GM21529 (cell line): ENCODE results near the gene CEP41.

ENCODE experiments used
- ATAC-seq: cut with Tn5 transposase; IDR thresholded peaks from one replicate; pipeline ENCODE4 v1.9.1; 2021; ENCODE audit not compliant: unreplicated experiment

The CEP41 gene

DNA sequence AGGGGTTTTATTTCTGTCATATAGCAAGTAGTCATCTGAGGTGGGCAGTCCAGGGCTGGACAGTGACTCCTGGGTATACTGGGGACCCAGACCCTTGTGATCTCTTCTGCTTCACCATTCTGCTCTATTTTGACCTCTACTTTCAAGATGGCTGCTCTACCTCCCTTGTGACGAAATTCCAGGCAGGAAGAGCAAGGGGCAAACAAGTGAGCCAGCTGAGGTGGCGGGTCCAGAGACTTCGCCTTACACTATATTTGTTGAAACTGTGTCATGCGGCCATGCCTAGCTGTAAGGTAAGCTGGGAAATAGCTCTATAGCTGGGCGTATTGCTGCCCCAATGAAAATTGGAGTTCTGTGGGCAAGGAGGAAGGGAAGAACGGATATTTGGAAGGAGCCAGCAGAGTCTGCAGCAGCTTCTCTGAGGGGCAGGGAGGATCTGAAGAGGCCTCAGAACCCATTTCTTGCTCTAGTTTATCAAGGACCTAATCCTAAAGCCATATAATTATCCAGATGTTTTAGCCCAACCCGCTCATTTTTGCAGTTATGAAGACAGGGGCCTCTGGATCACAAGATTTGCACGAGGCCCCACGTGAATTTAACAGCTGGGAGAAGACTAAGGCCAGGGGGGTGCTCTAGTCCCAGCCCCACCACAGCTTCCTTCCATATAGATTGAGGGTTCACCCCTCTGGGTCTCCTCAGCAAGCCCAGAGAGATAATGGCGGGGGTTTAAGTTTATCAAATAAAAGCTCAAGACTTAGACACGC lies 68.2 kb downstream of the CEP41 start:
- no peak for ATAC-seq

GRCh38 chr7:130371046-130371445 lies 69.8 kb downstream of the CEP41 start:
- no peak for ATAC-seq

- ATAC-seq, result no peak
These were observed 70.8 kb downstream of the CEP41 start for GRCh38 chr7:130369831-130370550.

DNA sequence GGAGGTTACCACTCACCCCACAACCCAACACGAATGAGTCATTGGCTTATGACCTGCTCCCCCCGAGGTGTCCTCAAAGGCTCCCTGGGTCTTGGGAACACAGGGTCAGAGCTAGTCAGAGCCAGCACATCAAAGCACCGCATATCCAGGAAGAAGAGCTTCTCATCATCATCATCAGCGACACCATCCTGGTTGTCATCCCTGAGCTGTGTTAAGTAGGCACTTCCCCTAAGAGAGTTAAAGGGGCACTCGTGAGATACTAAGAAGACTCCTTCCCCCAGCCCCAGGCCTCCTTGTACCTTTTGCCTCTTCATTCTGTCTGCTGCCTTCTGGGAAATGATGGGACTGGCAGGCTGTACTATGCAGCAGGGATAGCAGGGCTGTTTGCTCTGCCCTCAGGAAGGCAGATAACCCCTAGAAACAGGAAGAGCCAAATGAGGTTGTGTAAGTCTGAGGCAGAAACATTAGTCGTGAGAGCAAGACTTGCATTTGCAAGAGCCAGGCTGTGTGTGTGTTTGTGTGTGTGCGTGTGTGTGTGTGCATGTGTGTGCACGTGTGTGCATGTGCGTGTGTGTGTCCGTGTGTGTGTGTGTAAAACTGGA lies 71.6 kb downstream of the CEP41 start:
- no peak for ATAC-seq

DNA sequence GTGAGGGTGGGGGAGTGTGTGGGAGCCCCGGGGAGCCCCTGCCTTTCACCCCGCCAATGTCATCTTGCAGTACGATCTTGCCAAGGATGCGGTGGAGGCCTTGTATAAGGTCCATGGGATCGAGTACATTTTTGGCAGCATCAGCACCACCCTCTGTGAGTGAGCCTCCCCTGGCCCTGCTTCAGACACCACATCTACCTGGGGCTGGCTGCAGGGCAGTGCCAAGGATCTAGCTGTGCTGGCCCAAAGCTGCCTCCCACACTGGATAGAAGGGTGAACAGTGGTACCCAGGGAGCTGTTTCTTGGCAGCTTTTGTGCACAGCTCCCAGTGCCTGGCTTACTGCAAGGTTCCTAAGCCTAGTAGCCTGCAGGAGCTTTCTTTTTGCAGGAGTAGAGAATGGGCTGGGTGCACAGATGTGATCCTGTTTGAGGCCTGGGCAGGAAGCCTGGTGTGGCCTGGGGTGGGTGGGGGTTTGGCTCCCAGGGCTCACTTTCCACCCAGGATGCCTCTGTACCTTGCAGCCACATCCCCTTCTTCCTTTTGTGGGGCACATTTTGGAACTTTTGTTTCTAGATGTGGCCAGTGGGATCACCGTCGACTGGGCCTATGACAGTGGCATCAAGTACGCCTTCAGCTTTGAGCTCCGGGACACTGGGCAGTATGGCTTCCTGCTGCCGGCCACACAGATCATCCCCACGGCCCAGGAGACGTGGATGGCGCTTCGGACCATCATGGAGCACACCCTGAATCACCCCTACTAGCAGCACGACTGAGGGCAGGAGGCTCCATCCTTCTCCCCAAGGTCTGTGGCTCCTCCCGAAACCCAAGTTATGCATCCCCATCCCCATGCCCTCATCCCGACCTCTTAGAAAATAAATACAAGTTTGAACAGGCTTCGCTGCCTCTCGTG lies 72.7 kb downstream of the CEP41 start:
- ATAC-seq, result no peak

GRCh38 chr7:130367088-130367755 lies 73.6 kb downstream of the CEP41 start:
- no peak for ATAC-seq

DNA sequence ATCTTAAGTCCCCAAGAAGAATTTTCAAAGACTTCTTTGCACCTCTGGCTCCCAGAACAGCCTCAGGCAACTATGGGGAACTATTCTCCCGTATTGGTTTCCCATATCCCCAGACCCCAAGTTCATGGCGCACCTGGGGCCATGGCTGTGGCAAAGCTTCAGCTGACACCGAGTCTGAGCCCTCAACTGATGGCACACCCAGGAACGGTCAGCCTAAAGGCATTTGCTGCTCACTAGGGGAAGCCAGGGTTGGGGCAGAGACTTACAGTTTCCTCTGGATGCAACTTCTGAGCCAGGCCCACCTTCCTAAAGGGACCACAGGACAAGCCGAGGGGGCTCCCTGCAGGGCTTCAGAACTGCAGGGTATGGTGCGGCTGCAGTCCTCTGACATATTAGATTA lies 74.3 kb downstream of the CEP41 start:
- no peak for ATAC-seq

GRCh38 chr7:130365511-130366441 lies 75.0 kb downstream of the CEP41 start:
- peak; percentile 62 for ATAC-seq

- no peak for ATAC-seq
These were observed 75.7 kb downstream of the CEP41 start for GRCh38 chr7:130365088-130365487.

GRCh38 chr7:130364451-130364850 lies 76.4 kb downstream of the CEP41 start:
- ATAC-seq, result no peak

DNA sequence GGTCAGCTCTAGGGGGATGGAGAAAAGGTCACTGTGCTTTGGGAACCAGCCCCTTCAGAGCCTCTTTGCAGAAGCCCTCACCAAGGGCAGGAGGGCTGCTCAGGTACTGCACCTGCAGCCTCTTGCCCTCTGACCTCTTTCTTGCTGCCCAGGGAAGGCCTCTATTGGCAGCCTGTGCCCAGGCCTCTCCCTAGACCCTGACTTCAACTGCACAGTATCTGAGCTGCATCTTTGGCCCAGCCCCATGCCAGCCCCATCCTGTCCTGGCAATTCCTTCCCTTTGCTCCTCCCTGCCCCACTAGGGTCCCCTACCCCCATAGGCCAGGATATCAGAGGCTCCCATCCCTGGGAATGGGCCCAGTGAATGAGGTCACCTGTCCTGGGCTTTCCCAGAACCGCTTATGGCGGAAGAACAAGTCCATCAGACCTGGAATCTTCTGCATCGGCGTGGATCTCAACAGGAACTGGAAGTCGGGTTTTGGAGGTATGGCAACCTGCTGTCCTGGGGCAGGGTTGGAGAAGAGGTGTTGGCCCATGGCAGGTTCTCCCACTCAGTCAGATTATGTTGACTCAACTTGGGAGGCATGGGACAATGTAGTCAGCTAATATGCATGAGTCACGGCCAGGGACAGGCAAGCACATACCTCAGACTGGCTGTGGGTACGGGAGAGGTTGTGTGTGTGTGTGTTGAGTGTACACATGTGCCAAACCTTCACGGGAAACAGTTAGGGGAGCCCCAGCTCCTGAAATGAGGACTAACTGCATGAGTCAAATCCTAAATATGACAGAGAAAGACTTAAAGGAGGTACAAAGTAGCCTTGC lies 77.6 kb downstream of the CEP41 start:
- ATAC-seq, result peak; percentile 45

DNA sequence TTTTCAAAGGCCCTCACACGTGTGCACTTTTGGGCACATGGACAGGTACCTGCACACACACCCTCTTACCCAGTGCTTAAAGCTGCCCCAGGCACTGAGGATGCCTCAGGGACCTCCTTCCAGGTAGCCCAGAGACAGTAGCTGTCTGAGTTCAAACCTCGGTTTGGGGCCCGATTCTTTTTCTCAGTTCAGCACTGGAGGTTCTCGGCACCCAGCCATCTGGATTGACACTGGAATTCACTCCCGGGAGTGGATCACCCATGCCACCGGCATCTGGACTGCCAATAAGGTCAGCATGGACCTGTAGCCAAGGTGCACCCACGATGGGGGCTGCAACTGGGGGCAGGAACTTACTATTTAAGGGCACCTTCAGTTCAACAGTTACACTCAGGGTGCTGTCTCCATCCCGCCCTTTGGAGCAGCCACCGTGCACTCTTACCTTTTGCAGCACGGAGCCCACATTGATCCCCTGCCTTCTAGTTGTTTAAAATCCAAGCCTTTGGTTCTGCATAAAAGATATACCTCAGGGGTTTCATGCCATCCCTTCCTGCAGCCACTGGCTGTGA lies 78.5 kb downstream of the CEP41 start:
- no peak for ATAC-seq

DNA sequence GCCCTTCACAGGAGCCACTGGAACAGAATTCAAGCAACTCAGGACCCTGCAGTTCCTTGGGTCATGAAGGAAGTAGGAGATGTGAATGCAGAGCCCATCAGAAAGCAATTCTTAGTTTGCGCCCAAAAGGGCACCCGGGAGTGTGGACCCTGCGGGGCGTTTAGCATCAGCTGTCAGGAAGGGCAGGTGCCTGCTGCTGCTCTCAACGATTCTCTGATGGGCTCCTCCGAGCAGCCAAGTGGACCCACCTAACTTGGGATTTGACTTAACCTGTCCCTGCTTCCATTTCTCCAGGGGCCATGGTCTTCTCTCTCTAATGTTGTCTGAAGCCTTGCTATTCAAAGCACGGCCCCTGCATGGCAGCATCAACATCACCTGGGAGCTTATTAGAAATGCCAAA lies 79.1 kb downstream of the CEP41 start:
- no peak for ATAC-seq

- no peak for ATAC-seq
These were observed 80.3 kb downstream of the CEP41 start for GRCh38 chr7:130360518-130360917.

- ATAC-seq, result no peak
These were observed 81.4 kb downstream of the CEP41 start for GRCh38 chr7:130359276-130359857.

GRCh38 chr7:130358471-130358870 lies 82.3 kb downstream of the CEP41 start:
- ATAC-seq, result no peak

- ATAC-seq, result no peak
These were observed 83.8 kb downstream of the CEP41 start for GRCh38 chr7:130356876-130357611.
